ENCODE results near the gene IRS1.
"Not testable (repeated sequence)": the region's sequence is repeated elsewhere in the genome, so short reads cannot be mapped to it uniquely, and the experiment has no call there.

Gene IRS1

GRCh38 chr2:226799211-226799975, at the start of gene IRS1:
Gene IRS1, minus strand, starts transcription at chr2:226799820. Its CDS starts 1,082 bp downstream, at chr2:226798738.
- H3K4me3 ChIP-seq (ENCODE audit: low read length): peak within 1 kb of the TSS; percentile 79
- TF ChIP-seq CTCF (IDR thresholded peaks at IDR 0.05; ENCODE audit: insufficient read depth, low read depth, low read length, missing control alignments): no peak
- peak; percentile 78 for DNase-seq (ENCODE audit: low read depth)

- no peak for TF ChIP-seq CTCF (IDR thresholded peaks at IDR 0.05; ENCODE audit: insufficient read depth, low read depth, low read length, missing control alignments)
- no peak overlapping the region for H3K4me3 ChIP-seq (ENCODE audit: low read length)
- DNase-seq (ENCODE audit: low read depth): no peak
These were observed 49.7 kb upstream of the IRS1 start for GRCh38 chr2:226849349-226849748.

- no peak overlapping the region for H3K4me3 ChIP-seq (ENCODE audit: low read length)
- no peak for TF ChIP-seq CTCF (IDR thresholded peaks at IDR 0.05; ENCODE audit: insufficient read depth, low read depth, low read length, missing control alignments)
- no peak for DNase-seq (ENCODE audit: low read depth)
These were observed 47.9 kb upstream of the IRS1 start for GRCh38 chr2:226847511-226847910.

- DNase-seq (ENCODE audit: low read depth): no peak
- TF ChIP-seq CTCF (IDR thresholded peaks at IDR 0.05; ENCODE audit: insufficient read depth, low read depth, low read length, missing control alignments): no peak
- H3K4me3 ChIP-seq (ENCODE audit: low read length): no peak overlapping the region
These were observed 47.5 kb upstream of the IRS1 start for GRCh38 chr2:226847090-226847489.

GRCh38 chr2:226845386-226846116, 45.9 kb upstream of the IRS1 start:
- H3K4me3 ChIP-seq (ENCODE audit: low read length): no peak overlapping the region
- DNase-seq (ENCODE audit: low read depth): no peak
- no peak for TF ChIP-seq CTCF (IDR thresholded peaks at IDR 0.05; ENCODE audit: insufficient read depth, low read depth, low read length, missing control alignments)

GRCh38 chr2:226843001-226843400, 43.4 kb upstream of the IRS1 start:
- not testable (repeated sequence) for H3K4me3 ChIP-seq (ENCODE audit: low read length); DNase-seq (ENCODE audit: low read depth)

GRCh38 chr2:226839951-226840350, 40.3 kb upstream of the IRS1 start:
- no peak overlapping the region for H3K4me3 ChIP-seq (ENCODE audit: low read length)
- no peak for TF ChIP-seq CTCF (IDR thresholded peaks at IDR 0.05; ENCODE audit: insufficient read depth, low read depth, low read length, missing control alignments)
- DNase-seq (ENCODE audit: low read depth): no peak
